ENCODE measurements around the gene INHBC.

- TF ChIP-seq, protein P1, sequence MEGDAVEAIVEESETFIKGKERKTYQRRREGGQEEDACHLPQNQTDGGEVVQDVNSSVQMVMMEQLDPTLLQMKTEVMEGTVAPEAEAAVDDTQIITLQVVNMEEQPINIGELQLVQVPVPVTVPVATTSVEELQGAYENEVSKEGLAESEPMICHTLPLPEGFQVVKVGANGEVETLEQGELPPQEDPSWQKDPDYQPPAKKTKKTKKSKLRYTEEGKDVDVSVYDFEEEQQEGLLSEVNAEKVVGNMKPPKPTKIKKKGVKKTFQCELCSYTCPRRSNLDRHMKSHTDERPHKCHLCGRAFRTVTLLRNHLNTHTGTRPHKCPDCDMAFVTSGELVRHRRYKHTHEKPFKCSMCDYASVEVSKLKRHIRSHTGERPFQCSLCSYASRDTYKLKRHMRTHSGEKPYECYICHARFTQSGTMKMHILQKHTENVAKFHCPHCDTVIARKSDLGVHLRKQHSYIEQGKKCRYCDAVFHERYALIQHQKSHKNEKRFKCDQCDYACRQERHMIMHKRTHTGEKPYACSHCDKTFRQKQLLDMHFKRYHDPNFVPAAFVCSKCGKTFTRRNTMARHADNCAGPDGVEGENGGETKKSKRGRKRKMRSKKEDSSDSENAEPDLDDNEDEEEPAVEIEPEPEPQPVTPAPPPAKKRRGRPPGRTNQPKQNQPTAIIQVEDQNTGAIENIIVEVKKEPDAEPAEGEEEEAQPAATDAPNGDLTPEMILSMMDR (IDR thresholded peaks at IDR 0.05 in 2 of 3, conservative IDR thresholded peaks at IDR 0.05 in 1 of 3; ENCODE audit: borderline replicate concordance in 1 of 3, insufficient read depth in 1 of 3, low read depth in 2 of 3, low read length in 2 of 3), result peak in 2 of 3 experiments; percentile 27 to 34; a peak in 2 of 6 replicates
- TF ChIP-seq, protein P2, sequence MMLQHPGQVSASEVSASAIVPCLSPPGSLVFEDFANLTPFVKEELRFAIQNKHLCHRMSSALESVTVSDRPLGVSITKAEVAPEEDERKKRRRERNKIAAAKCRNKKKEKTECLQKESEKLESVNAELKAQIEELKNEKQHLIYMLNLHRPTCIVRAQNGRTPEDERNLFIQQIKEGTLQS (IDR thresholded peaks at IDR 0.05), result no peak
- no peak for TF ChIP-seq SP1 (IDR thresholded peaks at IDR 0.05; ENCODE audit: low read depth)
- no peak for TF ChIP-seq ZNF274 (IDR thresholded peaks at IDR 0.05; ENCODE audit: low read depth, low read length)
- TF ChIP-seq, protein P3, sequence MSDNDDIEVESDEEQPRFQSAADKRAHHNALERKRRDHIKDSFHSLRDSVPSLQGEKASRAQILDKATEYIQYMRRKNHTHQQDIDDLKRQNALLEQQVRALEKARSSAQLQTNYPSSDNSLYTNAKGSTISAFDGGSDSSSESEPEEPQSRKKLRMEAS (IDR thresholded peaks at IDR 0.05), result no peak
- TF ChIP-seq EZH2phosphoT487 (IDR thresholded peaks at IDR 0.05; ENCODE audit: borderline replicate concordance), result no peak
- no peak for TF ChIP-seq REST (IDR thresholded peaks at IDR 0.05; ENCODE audit: low read depth)
Observed at GRCh38 chr12:57491393-57492280, 57.1 kb downstream of the INHBC start.
